Measurements from ENCODE around the gene SASH3.
"Not testable (repeated sequence)": the region's sequence is repeated elsewhere in the genome, so short reads cannot be mapped to it uniquely, and the experiment has no call there.

Gene SASH3

DNA sequence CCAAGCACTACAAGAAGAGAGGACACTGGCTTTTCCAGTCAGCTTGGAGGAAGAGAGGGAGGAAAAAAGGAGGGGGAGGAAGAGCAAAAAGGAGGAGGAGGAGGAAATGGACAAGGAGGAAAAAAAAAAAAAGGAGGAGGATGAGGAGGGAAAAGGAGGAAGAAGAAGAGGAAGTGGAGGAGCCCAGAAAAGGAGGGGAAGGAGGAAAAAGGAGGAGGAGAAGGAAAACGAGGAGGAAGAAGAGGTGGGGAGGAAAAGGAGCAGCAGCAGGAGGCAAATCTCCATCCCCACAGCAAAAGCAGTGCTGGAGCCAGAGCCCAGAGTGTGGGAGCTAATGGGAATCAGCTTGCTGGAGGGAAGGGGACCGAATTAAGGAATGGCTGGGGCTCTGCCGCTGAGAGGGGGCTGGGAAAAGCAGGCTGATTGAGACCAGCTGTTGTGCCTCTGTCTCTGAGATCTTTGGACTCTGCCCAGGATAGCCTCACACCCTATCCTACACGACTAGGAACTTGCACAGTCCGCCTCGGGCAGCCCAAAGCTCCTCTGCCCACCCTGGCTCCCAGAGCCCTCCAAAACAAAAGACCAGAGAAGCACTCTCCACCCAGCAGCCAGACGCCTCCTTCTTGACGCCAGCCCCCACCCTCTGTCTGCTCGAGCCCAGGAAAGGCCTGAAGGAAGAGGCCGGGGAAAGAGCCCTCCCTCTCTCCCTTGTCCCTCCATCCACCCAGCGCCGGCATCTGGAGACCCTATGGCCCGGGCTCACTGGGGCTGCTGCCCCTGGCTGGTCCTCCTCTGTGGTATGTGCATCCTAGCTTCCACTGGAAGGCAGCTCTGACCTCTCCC is 41.1 kb upstream of the SASH3 start, which contains the start of gene XPNPEP2:
XPNPEP2 (plus strand) TSS at position 514 of the 843 bp plus-strand sequence; CDS start at position 749, 235 bp downstream.
- Histone ChIP-seq H3K4me3 (ENCODE audit: low read depth in 1 of 2, low read length in 1 of 2) (no peak within 1 kb of the TSS), H3K9me3 (no peaks in the 10 kb centered on the region), H3K27me3 (no peaks in the 10 kb centered on the region), H3K4me1 (ENCODE audit: control insufficient read depth in 1 of 2, insufficient read depth in 1 of 2, low read depth in 1 of 2, low read length in 1 of 2) (peaks cover 9 to 14% of the 10 kb centered on the region in 2 experiments), H3K36me3 (no peaks in the 10 kb centered on the region), H3K27ac (no peak within 1 kb of the TSS)
- TF ChIP-seq CTCF (IDR thresholded peaks at IDR 0.05), result no peak

DNA sequence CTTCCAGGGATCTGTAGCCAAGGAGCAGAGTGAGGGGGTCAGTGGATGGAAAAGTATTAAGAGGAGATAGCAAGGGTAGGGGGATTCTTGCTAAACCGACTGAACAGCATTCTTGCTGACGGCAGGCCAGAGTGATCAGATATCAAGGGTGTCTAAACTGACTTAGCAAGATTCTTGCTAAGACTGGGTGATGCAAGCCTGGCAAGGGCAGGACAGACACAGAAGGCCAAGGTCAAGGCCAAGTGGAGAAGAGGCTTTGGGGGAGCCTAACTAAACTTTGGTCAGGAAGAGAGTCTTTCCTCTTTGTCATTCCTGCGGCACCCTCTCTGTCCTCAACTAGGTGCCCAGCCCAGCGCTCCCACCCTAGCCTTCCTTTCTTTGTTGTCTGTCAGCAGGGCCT is 40.2 kb upstream of the SASH3 start:
- Histone ChIP-seq H3K4me1 (ENCODE audit: control insufficient read depth in 1 of 2, insufficient read depth in 1 of 2, low read depth in 1 of 2, low read length in 1 of 2) (peaks cover 9 to 14% of the 10 kb centered on the region in 2 experiments), H3K36me3 (no peaks in the 10 kb centered on the region), H3K27ac (no peak overlapping the region), H3K9me3 (no peaks in the 10 kb centered on the region), H3K4me3 (ENCODE audit: low read depth in 1 of 2, low read length in 1 of 2) (no peak overlapping the region), H3K27me3 (no peaks in the 10 kb centered on the region)
- no peak for TF ChIP-seq CTCF (IDR thresholded peaks at IDR 0.05)

DNA sequence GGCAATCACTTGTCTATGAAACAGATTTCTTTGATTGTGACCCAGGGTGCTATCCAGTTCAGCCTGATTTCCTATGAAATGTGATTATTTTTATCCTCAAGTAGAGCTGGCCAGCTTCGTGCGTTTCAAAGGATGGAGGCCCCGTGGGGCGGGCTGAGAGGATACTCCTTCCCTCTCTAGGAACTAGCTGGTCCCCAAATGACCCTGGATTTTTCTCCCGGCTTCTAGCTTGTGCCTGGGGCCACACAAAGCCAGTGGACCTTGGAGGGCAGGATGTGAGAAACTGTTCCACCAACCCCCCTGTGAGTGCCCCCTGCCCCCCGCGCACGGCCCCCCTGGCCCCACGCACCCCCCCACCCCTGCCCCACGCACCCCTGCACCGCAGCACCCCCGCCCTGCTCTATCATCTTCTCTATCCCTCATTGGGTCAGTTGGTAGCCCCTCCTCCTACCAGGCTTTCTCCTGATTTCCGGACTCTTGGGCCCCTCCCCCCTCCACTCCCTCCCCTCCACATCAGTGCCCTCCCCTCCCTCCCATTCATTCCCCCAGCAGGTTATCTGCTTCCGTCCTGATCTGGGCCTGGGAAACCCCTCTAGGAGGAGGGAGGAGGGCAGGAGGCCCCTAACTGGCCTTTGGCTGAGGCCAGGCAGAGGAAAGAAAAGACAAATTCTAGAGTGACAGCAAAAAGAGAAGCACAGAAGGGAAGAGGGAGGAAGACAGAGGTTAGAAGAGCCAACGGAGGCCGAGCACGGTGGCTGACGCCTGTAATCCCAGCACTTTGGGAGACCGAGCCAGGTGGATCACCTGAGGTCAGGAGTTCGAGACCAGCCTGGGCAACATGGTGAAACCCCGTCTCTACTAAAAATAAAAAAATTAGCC is 37.6 kb upstream of the SASH3 start:
- H3K27me3 ChIP-seq, result no peaks in the 10 kb centered on the region
- no peaks in the 10 kb centered on the region for H3K9me3 ChIP-seq
- TF ChIP-seq CTCF (IDR thresholded peaks at IDR 0.05), result no peak
- H3K4me1 ChIP-seq (ENCODE audit: control insufficient read depth in 1 of 2, insufficient read depth in 1 of 2, low read depth in 1 of 2, low read length in 1 of 2), result peaks cover 19 to 25% of the 10 kb centered on the region in 2 experiments
- no peak overlapping the region for H3K4me3 ChIP-seq (ENCODE audit: low read depth in 1 of 2, low read length in 1 of 2)
- H3K36me3 ChIP-seq, result no peaks in the 10 kb centered on the region
- peak overlapping the region; percentile 70 for H3K27ac ChIP-seq

DNA sequence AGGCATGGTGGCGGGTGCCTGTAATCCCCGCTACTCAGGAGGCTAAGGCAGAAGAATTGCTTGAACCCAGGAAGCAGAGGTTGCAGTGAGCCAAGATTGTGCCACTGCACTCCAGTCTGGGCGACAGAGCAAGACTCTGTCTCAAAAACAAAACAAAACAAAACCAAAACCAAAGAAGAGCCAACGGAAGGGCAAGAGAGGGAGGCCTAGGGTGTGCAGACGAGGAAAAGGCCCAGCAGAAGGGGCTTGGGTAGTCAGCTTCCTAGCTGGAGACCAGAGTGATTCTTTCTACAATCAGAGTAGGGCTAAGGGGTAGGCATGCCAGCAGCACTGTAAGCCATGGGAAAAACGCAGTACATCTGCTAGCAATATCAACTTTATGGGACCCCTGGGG is 37.0 kb upstream of the SASH3 start:
- Histone ChIP-seq H3K27ac (peak overlapping the region; percentile 70), H3K4me1 (ENCODE audit: control insufficient read depth in 1 of 2, insufficient read depth in 1 of 2, low read depth in 1 of 2, low read length in 1 of 2) (peaks cover 24 to 27% of the 10 kb centered on the region in 2 experiments)
- not testable (repeated sequence) for H3K4me3 ChIP-seq (ENCODE audit: low read depth in 1 of 2, low read length in 1 of 2); H3K36me3 ChIP-seq; H3K27me3 ChIP-seq; H3K9me3 ChIP-seq

GRCh38 chrX:129743821-129744220 is 35.9 kb upstream of the SASH3 start:
- H3K4me3 ChIP-seq (ENCODE audit: low read depth in 1 of 2, low read length in 1 of 2), result no peak overlapping the region
- no peaks in the 10 kb centered on the region for H3K27me3 ChIP-seq
- no peaks in the 10 kb centered on the region for H3K9me3 ChIP-seq
- H3K4me1 ChIP-seq (ENCODE audit: control insufficient read depth in 1 of 2, insufficient read depth in 1 of 2, low read depth in 1 of 2, low read length in 1 of 2), result peaks cover 34 to 38% of the 10 kb centered on the region in 2 experiments
- no peak for TF ChIP-seq CTCF (IDR thresholded peaks at IDR 0.05)
- H3K36me3 ChIP-seq, result no peaks in the 10 kb centered on the region
- H3K27ac ChIP-seq, result no peak overlapping the region

Measured in neutrophil (primary cell).